GM13976 (cell line): ENCODE results near the gene KCMF1.

Source experiments
- DNase-seq: peaks from one replicate; pipeline ENCODE4 v3.0.0; 2012; ENCODE audit warnings: low spot score
- in situ Hi-C: fragments of 300-500 bp; cut with MboI; formaldehyde crosslinking; loops from one replicate; pipeline ENCODE4 v1.12.0; 2022; ENCODE audit warnings: low sequenced_read_pairs, mixed read lengths, inconsistent platforms; ENCODE audit not compliant: unreplicated experiment
- TF ChIP-seq, protein P1 (sequence below): IDR thresholded peaks from 2 replicates; pipeline ENCODE4 v1.5.1; 2012; ENCODE audit warnings: borderline replicate concordance, mild to moderate bottlenecking; ENCODE audit not compliant: insufficient read depth; ENCODE audit errors: extremely low read depth, missing control alignments, control extremely low read depth

KCMF1 gene

GRCh38 chr2:84965827-84966226 is 5.1 kb upstream of the KCMF1 start:
- in situ Hi-C loops, result no loop called here
- DNase-seq, result no peak
- TF ChIP-seq, protein P1, sequence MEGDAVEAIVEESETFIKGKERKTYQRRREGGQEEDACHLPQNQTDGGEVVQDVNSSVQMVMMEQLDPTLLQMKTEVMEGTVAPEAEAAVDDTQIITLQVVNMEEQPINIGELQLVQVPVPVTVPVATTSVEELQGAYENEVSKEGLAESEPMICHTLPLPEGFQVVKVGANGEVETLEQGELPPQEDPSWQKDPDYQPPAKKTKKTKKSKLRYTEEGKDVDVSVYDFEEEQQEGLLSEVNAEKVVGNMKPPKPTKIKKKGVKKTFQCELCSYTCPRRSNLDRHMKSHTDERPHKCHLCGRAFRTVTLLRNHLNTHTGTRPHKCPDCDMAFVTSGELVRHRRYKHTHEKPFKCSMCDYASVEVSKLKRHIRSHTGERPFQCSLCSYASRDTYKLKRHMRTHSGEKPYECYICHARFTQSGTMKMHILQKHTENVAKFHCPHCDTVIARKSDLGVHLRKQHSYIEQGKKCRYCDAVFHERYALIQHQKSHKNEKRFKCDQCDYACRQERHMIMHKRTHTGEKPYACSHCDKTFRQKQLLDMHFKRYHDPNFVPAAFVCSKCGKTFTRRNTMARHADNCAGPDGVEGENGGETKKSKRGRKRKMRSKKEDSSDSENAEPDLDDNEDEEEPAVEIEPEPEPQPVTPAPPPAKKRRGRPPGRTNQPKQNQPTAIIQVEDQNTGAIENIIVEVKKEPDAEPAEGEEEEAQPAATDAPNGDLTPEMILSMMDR, result no peak

- DNase-seq, result no peak
- in situ Hi-C loops, result no loop called here
- TF ChIP-seq, protein P1, result no peak
Observed at GRCh38 chr2:84966731-84967130, 4.2 kb upstream of the KCMF1 start.

DNA sequence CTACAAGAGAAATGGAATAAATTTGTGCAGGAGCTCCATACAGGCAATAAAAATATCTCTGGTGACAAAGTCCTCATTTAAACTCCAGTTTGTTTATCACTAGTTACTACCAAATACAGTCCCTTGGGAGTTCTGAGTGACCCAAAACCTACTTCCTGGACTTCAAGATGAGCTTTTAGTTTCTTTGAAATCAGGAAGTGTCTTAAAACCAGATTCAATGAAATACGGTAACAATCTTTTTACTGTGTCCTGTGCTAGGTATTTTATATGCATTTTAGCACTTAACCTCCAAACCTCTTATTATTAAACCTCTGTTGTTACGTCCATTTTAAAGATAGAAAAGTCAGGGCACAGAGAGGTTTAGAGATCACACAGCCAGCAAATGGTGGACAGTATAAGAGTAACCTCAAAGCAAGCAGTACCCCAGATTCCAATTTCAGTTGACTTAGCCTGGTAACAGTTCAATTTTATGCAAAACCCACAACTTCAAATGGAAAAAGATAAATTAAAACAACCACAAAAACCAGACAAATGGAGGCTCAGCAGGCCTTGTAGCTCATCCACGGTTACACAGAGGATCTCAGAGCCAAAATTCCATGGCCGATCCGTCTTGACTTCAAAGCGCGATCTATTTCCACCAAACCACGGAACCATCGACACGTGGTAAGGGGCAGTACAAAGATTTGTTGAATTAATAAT is 1.3 kb upstream of the KCMF1 start:
- DNase-seq, result no peak
- in situ Hi-C loops, result no loop called here
- TF ChIP-seq, protein P1, result no peak

DNA sequence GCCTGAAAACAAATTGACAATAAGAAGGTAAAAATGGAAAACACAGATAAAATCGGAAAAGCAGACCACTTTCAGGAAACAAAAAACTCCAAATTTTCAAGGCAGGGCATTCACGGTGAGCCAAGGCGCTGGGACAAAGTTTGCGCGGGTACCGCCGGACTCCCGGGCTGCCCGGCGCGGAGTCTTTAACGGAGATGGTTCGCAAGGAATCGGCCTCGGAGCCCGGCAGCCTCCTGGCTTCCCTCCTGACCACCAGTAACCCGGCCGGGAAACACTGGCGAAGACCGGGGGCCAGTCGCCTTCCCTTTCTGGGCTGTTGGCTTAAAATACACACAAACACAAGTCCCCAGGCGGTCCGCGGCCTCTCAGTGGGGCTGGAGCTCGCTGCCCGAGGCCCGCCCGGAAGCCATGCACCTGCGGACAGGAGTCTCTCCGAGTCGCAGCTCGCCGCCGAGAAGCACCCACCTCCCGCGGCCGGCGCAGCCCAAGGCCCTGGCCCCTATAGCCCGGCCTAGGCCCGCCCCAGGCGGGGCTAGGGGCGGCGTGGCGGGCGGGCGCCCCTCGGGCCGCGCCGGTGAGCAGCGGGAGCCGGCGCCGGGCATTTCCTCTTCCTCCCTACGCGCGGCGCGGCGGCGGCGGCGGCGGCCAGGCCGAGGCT is 622 bp upstream of the KCMF1 start:
- TF ChIP-seq, protein P1, result peak; percentile 12
- DNase-seq, result peak; percentile 82
- in situ Hi-C loops, result no loop called here

- DNase-seq, result peak; percentile 79
- in situ Hi-C loops, result no loop called here
- TF ChIP-seq, protein P1, result no peak
Observed at GRCh38 chr2:84971510-84972206, 697 bp downstream of the KCMF1 start.

DNA sequence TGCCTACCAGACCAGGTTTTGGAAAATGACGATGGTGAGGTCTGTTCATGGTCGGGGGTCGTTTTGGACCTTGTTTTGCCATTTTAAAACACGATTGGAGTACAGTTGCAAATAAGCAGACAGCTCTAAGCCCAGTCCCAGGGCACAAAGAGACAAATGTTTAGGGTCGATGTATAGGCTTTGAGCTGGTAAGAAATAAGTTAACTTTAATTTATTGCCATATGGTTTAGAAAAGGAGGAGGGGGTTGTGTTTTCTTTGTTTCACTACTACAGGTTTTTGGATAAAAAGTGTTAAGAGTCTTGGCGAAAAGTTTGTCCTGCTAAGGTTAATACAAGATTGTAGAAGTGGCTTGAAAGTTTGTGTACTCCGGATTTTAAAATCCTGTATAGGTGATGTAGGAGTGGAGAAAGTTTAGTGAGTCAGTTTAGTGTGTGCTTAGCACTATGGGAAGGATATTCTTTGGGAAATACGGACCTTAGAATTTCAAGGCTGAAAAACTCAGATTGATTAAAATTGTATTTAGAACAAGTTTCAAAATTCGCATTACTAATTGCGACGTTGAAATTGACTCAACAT is 1.3 kb downstream of the KCMF1 start:
- no peak for DNase-seq
- in situ Hi-C loops, result no loop called here

More for the DNA sequence above, 1.3 kb downstream of the KCMF1 start:
- TF ChIP-seq, protein P1, result no peak
